COLO829 (cell line): ENCODE data around the gene HPS4.
"Not testable (repeated sequence)": the region's sequence is repeated elsewhere in the genome, so short reads cannot be mapped to it uniquely, and the experiment has no call there.

ENCODE experiments used
- DNase-seq: peaks from one replicate; pipeline ENCODE4 v3.0.0; 2012; ENCODE audit warnings: low spot score

Gene HPS4

DNA sequence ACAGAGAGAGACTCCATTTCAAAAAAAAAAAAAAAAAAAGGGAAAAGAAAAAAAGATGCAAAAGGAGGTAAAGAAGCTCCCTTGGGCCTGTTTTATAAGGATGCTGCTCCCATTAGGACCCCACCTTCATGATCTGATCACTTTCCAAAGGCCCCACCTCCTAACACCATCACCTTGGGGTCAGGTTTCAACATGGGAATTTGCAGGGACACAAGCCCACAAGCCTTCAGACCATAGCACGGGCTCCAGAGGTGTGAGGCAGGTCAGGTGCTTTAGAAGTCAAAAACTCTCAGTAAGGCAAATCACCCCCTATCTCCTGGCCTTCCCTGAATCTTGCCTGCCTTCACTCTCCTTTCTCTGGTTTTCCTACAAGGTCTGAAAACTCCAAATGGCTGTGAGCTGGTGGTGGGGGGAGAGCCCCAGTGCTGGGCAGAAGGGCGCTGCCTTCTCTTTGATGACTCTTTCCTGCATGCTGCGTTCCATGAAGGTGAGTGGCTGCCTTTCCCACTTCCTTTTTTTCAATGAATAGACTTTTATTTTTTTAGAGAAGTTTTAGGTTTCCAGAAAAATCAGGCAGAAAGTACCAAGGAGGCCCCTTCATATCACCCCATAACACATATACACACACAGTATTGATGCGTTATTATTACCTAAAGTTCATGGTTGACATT, 41.4 kb downstream of the HPS4 start:
- no peak for DNase-seq

DNA sequence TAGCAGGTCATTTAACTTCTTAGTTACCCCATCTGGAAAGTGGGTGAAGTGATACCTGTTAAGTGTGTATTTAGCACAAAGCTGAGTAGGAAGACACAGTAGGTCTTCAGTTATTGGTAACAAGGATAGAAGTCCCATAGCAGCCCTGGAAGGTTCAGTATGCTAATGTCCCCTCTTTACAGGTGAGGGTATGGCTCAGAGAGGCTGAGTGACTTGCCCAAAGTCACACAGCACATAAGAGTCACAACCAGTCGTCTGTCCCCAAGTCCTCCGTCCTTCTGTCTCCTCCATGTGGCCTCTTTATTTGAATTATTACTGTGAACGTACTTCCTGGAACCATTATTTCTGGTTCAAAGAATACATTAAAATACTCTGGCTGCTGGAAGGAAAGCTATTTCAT, 44.0 kb downstream of the HPS4 start:
- DNase-seq, result no peak

GRCh38 chr22:26438776-26439175, 44.8 kb downstream of the HPS4 start:
- not testable (repeated sequence) for DNase-seq

GRCh38 chr22:26437694-26438392, 45.7 kb downstream of the HPS4 start:
- no peak for DNase-seq

GRCh38 chr22:26436903-26437515, 46.6 kb downstream of the HPS4 start:
- no peak for DNase-seq

DNA sequence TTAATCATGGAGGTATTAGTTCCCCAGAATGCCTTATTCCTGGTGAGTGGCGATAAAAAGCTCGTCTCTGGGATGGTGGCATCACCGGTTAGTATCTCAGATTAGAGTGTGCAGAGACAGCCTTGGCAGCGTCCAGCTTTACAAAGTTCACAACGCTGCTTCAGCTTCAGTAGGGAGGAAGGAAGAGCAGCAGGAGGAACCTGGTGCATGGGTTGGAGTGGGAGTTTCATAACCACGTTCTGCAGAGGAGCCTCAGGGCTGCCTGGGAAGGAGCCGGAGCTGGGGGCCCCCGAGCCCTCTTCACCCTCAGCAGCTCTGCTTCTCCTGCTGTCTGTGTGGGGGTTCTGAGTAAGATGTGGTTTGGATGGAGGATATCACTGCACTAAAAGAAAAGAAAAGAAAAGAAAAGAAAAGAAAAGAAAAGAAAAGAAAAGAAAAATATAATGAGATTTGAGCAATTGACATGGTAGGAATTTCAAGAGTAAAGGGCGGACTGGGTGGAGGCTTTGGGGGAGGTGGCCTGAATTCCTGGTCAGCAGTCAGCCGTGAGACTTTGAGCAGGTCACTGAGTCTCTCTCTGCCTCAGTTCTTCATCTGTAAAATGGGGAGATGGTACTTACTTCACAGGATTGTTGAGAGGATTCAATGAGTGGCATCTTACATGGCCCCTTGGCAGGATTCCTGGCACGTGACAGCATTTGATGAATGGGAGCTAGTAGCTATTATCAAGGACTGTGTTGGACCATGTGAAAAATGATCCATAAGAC, 48.1 kb downstream of the HPS4 start:
- no peak for DNase-seq

- no peak for DNase-seq
Measured at GRCh38 chr22:26433805-26434204, 49.8 kb downstream of the HPS4 start.

DNA sequence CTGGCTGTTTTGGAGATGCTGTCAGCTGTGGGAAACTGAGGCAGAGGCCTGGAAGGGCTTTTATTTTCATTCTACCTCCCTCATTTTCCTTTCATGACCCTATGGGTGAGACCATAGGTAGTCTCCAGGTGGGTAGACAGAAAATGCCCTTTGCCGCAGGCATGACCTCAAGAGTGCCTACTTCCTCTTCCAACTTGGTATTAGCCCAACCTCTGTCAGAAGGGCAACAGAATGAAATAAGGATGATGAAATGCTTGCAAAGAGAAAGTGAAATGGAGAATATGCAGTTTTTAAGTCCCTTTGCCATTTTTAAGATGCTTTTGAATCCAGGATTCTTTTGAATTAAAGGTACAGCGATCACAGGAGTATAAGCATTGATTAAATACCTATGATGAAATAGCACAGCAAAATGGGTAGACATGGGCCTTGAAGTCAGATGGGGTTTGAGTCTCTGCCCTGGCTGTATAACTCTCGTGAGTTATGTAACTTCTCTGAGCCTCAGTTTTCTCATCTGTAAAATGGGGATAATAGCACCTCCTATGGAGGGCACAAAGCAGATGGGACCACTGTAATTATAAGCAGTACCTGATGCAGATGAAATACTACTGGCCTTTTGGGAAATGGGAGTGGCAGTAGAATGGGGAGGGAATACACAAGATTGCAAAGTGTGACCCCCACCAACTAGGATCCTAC, 50.8 kb downstream of the HPS4 start:
- DNase-seq, result no peak

DNA sequence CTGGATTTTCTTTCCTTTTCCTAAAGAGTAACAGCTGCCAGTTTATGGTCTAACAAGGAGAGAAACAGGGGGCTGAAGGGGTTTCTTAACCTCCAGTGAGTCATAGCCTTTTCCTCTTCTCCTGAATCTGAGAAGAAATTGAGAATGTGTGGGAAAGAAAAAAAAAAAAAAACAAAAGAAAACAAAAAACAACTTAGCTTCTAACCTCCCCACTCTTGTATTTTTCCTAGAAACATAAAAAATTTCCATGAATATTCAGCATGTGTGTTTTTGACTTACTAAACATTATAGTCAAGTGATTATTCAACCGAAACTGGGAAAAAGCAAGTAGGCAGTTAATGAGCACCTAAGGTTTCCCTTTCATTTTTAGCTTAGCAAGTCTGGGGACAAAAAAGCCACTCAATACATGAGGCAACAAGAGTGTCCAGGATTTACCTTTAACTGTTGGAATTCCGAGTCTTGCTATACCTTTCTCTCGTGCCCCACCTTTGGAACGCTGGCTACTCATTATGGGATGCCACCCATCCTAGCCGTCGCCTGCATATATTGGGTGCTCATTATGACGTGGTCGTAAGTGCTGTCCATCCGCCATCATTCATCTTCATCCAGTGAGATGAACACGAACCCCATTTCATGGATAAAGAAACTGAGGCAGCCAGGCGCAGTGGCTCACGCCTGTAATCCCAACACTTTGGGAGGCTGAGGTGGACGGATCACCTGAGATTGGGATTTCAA, 52.2 kb downstream of the HPS4 start:
- no peak for DNase-seq

- DNase-seq, result no peak
Measured at GRCh38 chr22:26430600-26430999, 53.0 kb downstream of the HPS4 start.

DNA sequence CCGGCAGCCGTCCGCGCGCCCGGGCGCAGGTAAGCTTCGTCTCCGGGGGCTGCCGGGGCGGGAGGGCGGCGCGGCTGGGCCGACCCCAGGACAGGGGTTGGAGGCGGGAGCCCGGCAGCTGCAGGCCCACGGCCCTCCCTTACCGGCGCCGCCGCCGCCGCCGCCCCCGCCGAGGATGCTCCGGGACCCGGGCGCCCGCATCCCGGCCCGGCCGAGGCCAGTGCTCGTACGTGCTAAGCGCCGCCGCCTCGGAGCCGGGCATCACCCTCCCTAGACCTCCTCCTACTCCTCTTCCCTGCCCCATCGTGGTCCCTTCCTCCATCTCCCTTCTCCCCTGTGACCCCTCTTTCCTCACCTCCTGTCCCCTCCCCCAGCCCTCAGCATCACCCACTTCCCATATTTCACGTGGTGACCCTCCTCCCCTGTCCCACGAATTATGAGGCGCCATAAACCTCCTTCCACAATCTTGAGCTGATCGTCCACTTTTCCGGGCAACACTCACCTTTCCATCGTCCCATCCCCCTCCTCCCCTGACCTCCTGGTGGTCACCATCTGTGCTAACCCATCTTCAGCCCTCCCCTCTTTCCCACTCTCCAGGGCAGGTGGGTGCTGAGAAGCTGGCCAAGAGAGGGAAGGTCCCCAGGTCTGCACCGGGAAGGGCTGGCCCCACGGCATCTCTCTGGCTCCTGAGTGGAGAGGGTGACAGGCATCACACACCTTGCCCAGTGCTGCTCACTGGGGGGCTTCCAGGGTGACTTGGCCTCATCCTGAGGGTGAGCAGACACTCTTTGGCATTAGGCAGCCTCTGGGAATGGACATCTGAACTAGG, 53.9 kb downstream of the HPS4 start:
- DNase-seq, result no peak

DNA sequence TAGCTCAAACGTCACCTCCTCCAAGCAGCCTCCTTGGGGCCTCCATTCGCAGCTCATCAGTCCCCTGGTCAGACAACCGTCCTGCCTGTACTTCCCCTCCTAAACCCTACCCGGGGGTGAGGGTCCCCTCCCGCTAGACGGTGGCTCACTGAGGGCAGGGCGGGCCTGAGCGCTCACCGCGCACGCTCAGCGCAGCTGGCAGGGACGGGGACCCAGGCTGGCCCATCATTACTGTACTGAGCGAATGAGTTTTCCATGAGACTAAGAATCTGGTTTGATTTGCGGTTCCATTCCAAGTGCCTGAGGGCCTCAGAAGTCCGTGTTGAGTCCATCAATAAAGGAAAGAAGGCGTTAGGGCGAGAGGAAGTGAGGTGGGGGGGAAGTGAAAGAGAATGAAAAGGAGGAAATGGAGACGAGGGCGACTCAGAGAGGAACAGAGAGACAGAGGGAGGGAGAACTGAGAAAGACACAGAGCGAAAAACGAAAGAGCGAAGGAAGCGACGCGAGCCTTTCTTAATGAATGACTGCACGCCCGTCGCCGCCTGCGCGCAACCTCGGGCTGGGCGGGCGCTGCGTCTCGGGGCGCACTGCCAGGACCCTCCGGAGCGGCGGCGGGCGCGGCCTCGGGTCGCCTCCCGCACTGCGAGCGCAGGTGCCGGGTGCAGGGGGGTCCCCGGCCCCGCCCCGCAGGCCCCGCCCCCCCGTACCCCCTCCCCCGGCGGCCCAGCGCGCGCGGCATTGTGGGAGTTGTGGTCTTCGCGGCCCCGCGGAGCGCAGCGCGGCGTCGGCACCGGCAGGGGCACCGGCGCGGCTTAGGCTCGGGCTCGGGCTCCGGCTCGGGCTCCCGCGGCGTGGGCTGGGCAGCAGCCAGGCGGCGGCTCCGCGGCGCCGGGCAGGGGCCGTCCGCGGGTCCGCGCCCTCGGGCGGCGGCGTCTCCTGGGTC, 54.8 kb downstream of the HPS4 start, which contains the start of gene ASPHD2:
Gene ASPHD2, plus strand, starts transcription at position 746 of the 943 bp plus-strand sequence. CDS start 4,356 bp downstream, outside the sequence.
- peak; percentile 38 for DNase-seq

GRCh38 chr22:26426924-26427323, 56.7 kb downstream of the HPS4 start:
- no peak for DNase-seq

GRCh38 chr22:26418620-26419019, 65.0 kb downstream of the HPS4 start:
- DNase-seq, result no peak

DNA sequence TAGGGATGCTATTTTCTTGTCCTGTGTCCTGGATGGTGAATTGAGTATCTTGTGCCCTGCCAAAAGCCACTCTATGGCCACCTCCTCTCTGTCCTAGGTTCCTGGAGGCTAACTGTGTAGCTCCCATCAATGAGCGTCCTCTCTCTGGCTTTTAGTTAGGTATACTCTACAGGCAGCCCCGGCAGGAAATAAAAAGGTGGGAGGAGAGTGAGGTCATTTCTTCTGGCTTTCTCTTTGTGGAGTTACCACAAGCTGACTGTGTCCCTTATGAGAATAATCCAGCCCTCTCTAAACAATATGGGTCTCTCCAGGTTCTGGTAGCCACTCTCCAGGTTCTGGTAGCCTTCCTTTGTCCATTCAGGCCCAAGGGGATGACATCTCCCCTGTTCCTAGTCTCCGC, 66.2 kb downstream of the HPS4 start:
- DNase-seq, result no peak

DNA sequence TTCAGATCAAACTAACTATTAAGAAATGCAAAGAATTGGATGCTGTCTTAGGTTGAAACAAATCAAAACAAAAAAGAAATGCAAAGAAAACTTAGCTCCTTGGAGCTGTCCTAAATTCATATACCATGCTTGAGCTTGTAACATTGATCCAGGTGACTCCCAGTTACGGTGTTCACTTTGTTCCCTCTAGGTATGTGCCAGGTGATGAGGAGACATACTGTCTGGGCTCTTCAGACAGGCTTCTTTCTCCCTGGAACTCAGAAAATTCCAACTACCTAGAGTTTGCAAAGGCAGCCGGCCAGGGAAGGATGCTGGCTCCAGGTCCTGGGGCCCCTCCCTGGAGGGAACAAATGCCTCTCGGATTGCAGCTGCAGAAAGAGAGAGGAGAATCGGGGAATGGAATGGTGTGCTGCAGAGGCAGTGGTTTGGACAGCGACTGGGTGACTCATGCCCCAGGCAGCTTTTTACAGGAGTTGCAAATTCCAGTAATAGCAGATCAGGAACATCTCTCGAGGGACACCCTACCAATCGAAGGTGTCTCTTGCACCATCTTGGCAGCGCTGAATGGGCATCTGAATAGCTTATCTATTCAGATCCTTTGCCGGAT, 66.8 kb downstream of the HPS4 start:
- DNase-seq, result no peak

DNA sequence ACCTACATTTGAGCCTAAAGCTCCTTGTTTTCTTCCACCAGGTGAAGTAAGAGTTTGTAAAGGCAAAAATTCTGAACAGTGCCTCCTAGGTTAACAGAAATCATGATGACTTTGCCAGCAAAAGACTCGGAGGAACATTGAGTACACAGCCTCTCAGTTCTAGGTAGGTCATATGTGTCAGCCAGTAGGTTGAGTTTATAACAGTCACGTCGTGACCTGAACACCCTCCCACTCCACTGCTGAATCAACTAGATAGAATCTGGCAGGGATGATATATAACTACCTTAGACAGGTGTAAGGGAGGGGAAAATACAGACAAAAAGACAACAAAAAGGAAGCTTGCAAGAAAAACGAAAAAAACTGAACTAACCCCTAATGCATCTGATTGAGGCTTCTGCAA, 67.3 kb downstream of the HPS4 start:
- DNase-seq, result no peak

DNA sequence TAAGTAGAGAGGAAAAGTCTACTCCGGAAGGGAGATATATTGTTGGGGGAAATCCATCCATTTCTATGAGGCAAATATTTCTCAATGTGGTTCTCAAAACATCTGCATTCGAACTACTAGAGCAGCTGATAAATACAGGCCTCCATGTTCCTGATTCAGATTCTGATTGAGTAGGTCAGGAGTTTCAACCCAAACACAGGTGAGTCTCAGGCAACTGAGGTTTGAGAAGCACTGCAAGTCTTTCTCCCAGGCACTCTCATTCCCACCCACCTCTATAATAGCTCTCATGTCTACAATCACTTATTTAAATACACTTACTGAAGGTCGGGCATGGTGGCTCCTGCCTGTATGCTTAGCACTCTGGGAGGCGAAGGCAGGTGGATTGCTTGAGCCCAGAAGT, 69.2 kb downstream of the HPS4 start:
- DNase-seq, result no peak

DNA sequence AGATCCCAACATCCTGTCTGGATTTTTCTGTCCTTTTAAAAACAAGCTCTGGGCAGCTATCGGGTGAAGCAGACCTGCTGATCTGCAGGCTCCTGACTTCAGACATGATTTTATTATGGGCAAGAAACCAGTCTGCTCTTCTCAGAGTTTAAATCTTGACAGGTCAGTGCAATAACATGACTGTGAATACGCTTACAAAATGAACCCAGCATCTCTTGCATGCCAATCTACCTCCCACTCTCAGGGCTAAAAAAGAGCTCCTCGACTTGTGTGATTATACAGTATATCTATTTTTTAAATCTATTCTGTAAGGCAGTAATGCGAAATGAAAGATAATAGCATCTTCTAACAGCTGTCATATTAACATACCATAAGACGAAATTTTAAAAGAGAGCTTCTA, 73.2 kb downstream of the HPS4 start:
- no peak for DNase-seq
